H9 (cell line): ENCODE results near the gene MYOZ3. TPM values are rescaled to one million over a fixed set of nuclear protein-coding genes. Genes with fewer than 3 reads are reported as not detected.

Experiments
- DNase-seq: peaks from one replicate; pipeline ENCODE4 v3.0.0-alpha.2; 2017
- H2AFZ ChIP-seq: one replicate; pipeline ENCODE4 v1.6.1; 2013; ENCODE audit warnings: mild to moderate bottlenecking, low read length, control low read depth, moderate library complexity
- H2AK5ac ChIP-seq: 2 replicates; pipeline ENCODE4 v1.6.1; 2013; ENCODE audit warnings: low read length, control low read depth, mixed read lengths; ENCODE audit not compliant: insufficient read length
- H2BK120ac ChIP-seq: one replicate; pipeline ENCODE4 v1.6.1; 2013; ENCODE audit warnings: low read depth, mild to moderate bottlenecking, low read length, control low read depth, inconsistent platforms; ENCODE audit not compliant: poor library complexity, severe bottlenecking
- H2BK12ac ChIP-seq: 2 replicates; pipeline ENCODE4 v1.6.1; 2013; ENCODE audit warnings: low read length, control low read depth, mixed read lengths, low read depth; ENCODE audit not compliant: insufficient read length
- H2BK15ac ChIP-seq: 2 replicates; pipeline ENCODE4 v1.6.1; 2013; ENCODE audit warnings: low read depth, low read length, control low read depth
- H2BK20ac ChIP-seq: one replicate; pipeline ENCODE4 v1.6.1; 2013; ENCODE audit warnings: low read depth, mild to moderate bottlenecking, low read length, control low read depth, inconsistent platforms; ENCODE audit not compliant: poor library complexity, severe bottlenecking
- H2BK5ac ChIP-seq: 2 replicates; pipeline ENCODE4 v1.6.1; 2013; ENCODE audit warnings: low read length, control low read depth, mixed read lengths; ENCODE audit not compliant: insufficient read length
- H3K14ac ChIP-seq: 2 replicates; pipeline ENCODE4 v1.6.1; 2013; ENCODE audit warnings: low read length, control low read depth; ENCODE audit not compliant: insufficient read depth
- H3K18ac ChIP-seq: 2 replicates; pipeline ENCODE4 v1.6.1; 2013; ENCODE audit warnings: low read depth, mild to moderate bottlenecking, mixed read lengths, low read length, control low read depth; ENCODE audit not compliant: insufficient read length
- H3K23ac ChIP-seq: 2 replicates; pipeline ENCODE4 v1.6.1; 2013; ENCODE audit warnings: low read length, control low read depth, mixed read lengths, low read depth; ENCODE audit not compliant: insufficient read length
- H3K23me2 ChIP-seq: 2 replicates; pipeline ENCODE4 v1.6.1; 2013; ENCODE audit warnings: low read depth, mild to moderate bottlenecking, mixed read lengths, low read length, control low read depth; ENCODE audit not compliant: insufficient read length, poor library complexity, severe bottlenecking
- H3K27ac ChIP-seq: 2 replicates; pipeline ENCODE4 v1.5.1; 2013; ENCODE audit warnings: low read length, control low read depth, mixed read lengths, low read depth; ENCODE audit not compliant: insufficient read length
- H3K27me3 ChIP-seq: 2 replicates; pipeline ENCODE4 v1.6.1; 2013; ENCODE audit warnings: low read length, control low read depth, inconsistent platforms; ENCODE audit not compliant: insufficient read depth
- H3K4ac ChIP-seq: 2 replicates; pipeline ENCODE4 v1.6.1; 2013; ENCODE audit warnings: low read depth, mild to moderate bottlenecking, control low read depth, inconsistent platforms, low read length, moderate library complexity
- H3K4me1 ChIP-seq: 2 replicates; pipeline ENCODE4 v1.6.1; 2013; ENCODE audit warnings: low read length, control low read depth, inconsistent platforms; ENCODE audit not compliant: insufficient read depth
- H3K4me2 ChIP-seq: 2 replicates; pipeline ENCODE4 v1.6.1; 2013; ENCODE audit warnings: low read length, control low read depth, mixed read lengths; ENCODE audit not compliant: insufficient read length, insufficient read depth
- H3K56ac ChIP-seq: 2 replicates; pipeline ENCODE4 v1.6.1; 2013; ENCODE audit warnings: low read depth, mild to moderate bottlenecking, mixed read lengths, low read length, control low read depth; ENCODE audit not compliant: insufficient read length
- H3K79me1 ChIP-seq: 2 replicates; pipeline ENCODE4 v1.6.1; 2013; ENCODE audit warnings: low read depth, mild to moderate bottlenecking, moderate library complexity, low read length, control low read depth, inconsistent platforms; ENCODE audit not compliant: insufficient read depth, poor library complexity, severe bottlenecking
- H3K79me2 ChIP-seq: 2 replicates; pipeline ENCODE4 v1.6.1; 2013; ENCODE audit warnings: low read length, control low read depth, inconsistent platforms; ENCODE audit not compliant: insufficient read depth
- H3K9ac ChIP-seq: 2 replicates; pipeline ENCODE4 v1.6.1; 2013; ENCODE audit warnings: low read length, control low read depth, mixed read lengths; ENCODE audit not compliant: insufficient read length; ENCODE audit errors: extremely low read depth
- H3K9me3 ChIP-seq: one replicate; pipeline ENCODE4 v1.6.1; 2013; ENCODE audit warnings: low read depth, low read length, inconsistent platforms; ENCODE audit not compliant: control insufficient read depth
- H3T11ph ChIP-seq: one replicate; pipeline ENCODE4 v1.6.1; 2013; ENCODE audit warnings: mild to moderate bottlenecking, low read length, control low read depth, inconsistent platforms
- H4K20me1 ChIP-seq: one replicate; pipeline ENCODE4 v1.6.1; 2013; ENCODE audit not compliant: control insufficient read depth, insufficient read length, insufficient read depth
- H4K5ac ChIP-seq: 2 replicates; pipeline ENCODE4 v1.6.1; 2013; ENCODE audit warnings: low read depth, mild to moderate bottlenecking, mixed read lengths, low read length, control low read depth; ENCODE audit not compliant: insufficient read length
- H4K8ac ChIP-seq: replicated peaks from 2 replicates; pipeline ENCODE4 v1.6.1; 2013; ENCODE audit warnings: low read length, control low read depth, mixed read lengths, low read depth; ENCODE audit not compliant: insufficient read length
- H4K91ac ChIP-seq: 2 replicates; pipeline ENCODE4 v1.6.1; 2013; ENCODE audit warnings: low read depth, mild to moderate bottlenecking, moderate library complexity, mixed read lengths, low read length, control low read depth; ENCODE audit not compliant: insufficient read length
- H3K27ac Mint-ChIP-seq, 3 experiments: 2 replicates in 2 of 3; 3 replicates in 1 of 3; pipeline ENCODE4 v1.8.0; 2020 to 2021; ENCODE audit warnings: mixed read lengths in 3 of 3, mild to moderate bottlenecking in 1 of 3, moderate library complexity in 1 of 3
- H3K27me3 Mint-ChIP-seq: 2 replicates; pipeline ENCODE4 v1.8.0; 2021; ENCODE audit warnings: low read depth, mild to moderate bottlenecking, moderate library complexity, mixed read lengths
- H3K36me3 Mint-ChIP-seq, 3 experiments: 2 replicates in 2 of 3; 3 replicates in 1 of 3; pipeline ENCODE4 v1.8.0; 2020 to 2021; ENCODE audit warnings: low read depth in 3 of 3, mixed read lengths in 3 of 3; ENCODE audit not compliant: insufficient read depth in 1 of 3
- H3K4me1 Mint-ChIP-seq, 2 experiments: 2 replicates each; pipeline ENCODE4 v1.8.0; 2020; ENCODE audit warnings: mixed read lengths in 2 of 2
- H3K4me3 Mint-ChIP-seq, 2 experiments: 2 replicates in 1 of 2; 3 replicates in 1 of 2; pipeline ENCODE4 v1.8.0; 2020 to 2021; ENCODE audit warnings: mild to moderate bottlenecking in 2 of 2, mixed read lengths in 2 of 2, moderate library complexity in 1 of 2
- H3K9me3 Mint-ChIP-seq, 2 experiments: 2 replicates in 1 of 2; 3 replicates in 1 of 2; pipeline ENCODE4 v1.8.0; 2020; ENCODE audit warnings: mild to moderate bottlenecking in 2 of 2, mixed read lengths in 2 of 2, moderate library complexity in 1 of 2
- WGBS: extraction: QIAGEN DNeasy Blood & Tissue Kit; methylation state at CpG from one replicate; pipeline ENCODE4 v1.1.7; 2013; ENCODE audit warnings: missing lambda C conversion rate, low lambda C conversion rate, mixed read lengths; ENCODE audit not compliant: insufficient read length; ENCODE audit errors: extremely low coverage; 5-methylcytosine and 5-hydroxymethylcytosine counted together
- total RNA-seq: library from RNA; stranded (reverse); gene quantifications from 2 replicates; pipeline ENCODE4 v1.2.1, GENCODE V29; 2021
- TF ChIP-seq, protein P1 (sequence below): fragments of 200-600 bp; sonication (generic); conservative IDR thresholded peaks from 3 replicates; pipeline ENCODE4 v1.8.0; 2021; ENCODE audit warnings: antibody characterized with exemption, mild to moderate bottlenecking

MYOZ3 gene
- total RNA-seq, 1 experiment from 2014 or later = 18.1 TPM

DNA sequence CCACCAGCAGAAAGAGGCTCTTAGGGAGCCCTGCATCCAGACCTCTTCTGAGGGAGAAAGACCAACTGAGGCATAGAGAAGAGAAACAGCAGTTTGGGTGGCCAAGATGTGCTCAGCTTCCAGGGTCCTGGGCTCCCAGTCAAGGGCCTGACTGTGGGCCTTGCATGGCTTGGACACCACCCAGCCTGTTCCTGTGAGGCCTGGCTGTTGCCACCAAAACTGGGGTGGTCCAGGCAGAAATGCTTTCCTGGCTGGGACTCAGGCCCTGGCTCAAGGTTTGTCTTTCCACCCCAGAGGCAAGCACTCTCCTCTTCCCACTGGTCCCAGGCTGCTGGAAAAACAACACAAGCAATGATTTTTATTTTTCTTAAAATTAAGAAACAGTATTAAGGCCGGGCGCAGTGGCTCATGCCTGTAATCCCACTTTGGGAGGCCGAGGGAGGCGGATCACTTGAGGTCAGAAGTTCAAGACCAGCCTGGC, 13.3 kb downstream of the MYOZ3 start:
- H3K18ac ChIP-seq = no peak overlapping the region
- Mint-ChIP-seq H3K4me1 (peaks cover 29 to 30% of the 10 kb centered on the region in 2 experiments), H3K27me3 (no peaks in the 10 kb centered on the region), H3K27ac (peak overlapping the region in 2 of 3 experiments; percentile 55 to 74; a peak in 2 of 7 replicates), H3K9me3 (no peaks in the 10 kb centered on the region; a peak in 1 of 5 replicates), H3K36me3 (peaks cover 7 to 12% (median 8%) of the 10 kb centered on the region in 3 experiments; a peak in 6 of 7 replicates), H3K4me3 (no peak overlapping the region; a peak in 1 of 5 replicates)
- no peaks in the 10 kb centered on the region for H4K20me1 ChIP-seq
- no peak overlapping the region for H2BK120ac ChIP-seq
- no peaks in the 10 kb centered on the region for H3K79me2 ChIP-seq
- no peak overlapping the region for H2BK12ac ChIP-seq
- no peak overlapping the region for H3K9ac ChIP-seq
- peaks cover 3% of the 10 kb centered on the region; the same call in 1 of the 2 replicates for H3K4me1 ChIP-seq
- no peak overlapping the region for H4K91ac ChIP-seq
- no peak overlapping the region for H3K27ac ChIP-seq
- H4K5ac ChIP-seq = no peak overlapping the region
- H4K8ac ChIP-seq = no peak overlapping the region
- H3K4me2 ChIP-seq = no peak overlapping the region
- no peak overlapping the region for H3T11ph ChIP-seq
- no peak overlapping the region for H3K4ac ChIP-seq
- no peaks in the 10 kb centered on the region for H3K27me3 ChIP-seq
- no peak for DNase-seq
- no peak overlapping the region for H3K56ac ChIP-seq
- H2AFZ ChIP-seq = no peak overlapping the region
- H2AK5ac ChIP-seq = no peak overlapping the region
- WGBS = no CpG with 5 or more reads among the region's 4 CpGs
- TF ChIP-seq, protein P1, sequence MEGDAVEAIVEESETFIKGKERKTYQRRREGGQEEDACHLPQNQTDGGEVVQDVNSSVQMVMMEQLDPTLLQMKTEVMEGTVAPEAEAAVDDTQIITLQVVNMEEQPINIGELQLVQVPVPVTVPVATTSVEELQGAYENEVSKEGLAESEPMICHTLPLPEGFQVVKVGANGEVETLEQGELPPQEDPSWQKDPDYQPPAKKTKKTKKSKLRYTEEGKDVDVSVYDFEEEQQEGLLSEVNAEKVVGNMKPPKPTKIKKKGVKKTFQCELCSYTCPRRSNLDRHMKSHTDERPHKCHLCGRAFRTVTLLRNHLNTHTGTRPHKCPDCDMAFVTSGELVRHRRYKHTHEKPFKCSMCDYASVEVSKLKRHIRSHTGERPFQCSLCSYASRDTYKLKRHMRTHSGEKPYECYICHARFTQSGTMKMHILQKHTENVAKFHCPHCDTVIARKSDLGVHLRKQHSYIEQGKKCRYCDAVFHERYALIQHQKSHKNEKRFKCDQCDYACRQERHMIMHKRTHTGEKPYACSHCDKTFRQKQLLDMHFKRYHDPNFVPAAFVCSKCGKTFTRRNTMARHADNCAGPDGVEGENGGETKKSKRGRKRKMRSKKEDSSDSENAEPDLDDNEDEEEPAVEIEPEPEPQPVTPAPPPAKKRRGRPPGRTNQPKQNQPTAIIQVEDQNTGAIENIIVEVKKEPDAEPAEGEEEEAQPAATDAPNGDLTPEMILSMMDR = no peak
- no peak overlapping the region for H3K14ac ChIP-seq
- no peak overlapping the region for H3K23ac ChIP-seq
- H2BK15ac ChIP-seq = no peak overlapping the region
- H2BK5ac ChIP-seq = no peak overlapping the region
- H2BK20ac ChIP-seq = no peak overlapping the region
- no peaks in the 10 kb centered on the region for H3K79me1 ChIP-seq
- H3K9me3 ChIP-seq = no peaks in the 10 kb centered on the region
- peaks cover 7% of the 10 kb centered on the region for H3K23me2 ChIP-seq
